Measurements from ENCODE around the gene WDR5.

DNA sequence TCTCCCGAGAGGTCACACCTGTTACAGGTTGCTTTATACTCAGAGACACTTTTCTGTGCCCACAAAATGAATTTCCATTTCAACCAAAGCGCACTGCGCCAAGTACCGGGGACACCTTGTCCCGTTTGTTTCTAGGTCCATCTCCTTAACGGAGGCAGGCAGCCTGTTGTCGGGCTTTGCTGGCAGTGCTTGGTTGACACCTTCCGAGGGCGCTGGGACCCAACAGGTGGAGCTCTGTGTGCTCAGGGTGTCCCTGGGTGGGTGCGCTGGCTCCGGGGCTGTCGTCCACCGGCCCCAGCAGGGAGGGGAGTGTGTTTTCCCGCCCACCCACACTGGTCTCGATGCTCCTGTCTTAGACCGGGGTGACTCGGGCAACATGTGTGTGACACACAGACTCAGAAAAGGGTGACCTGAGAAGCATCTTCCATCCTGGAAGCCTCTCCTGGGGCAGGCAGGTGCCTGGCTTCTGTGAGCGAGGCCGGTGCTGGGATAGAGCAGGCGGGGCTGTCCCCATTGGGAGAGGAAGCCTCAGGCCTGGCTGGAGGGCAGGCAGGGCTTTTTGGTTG lies 20.0 kb downstream of the WDR5 start:
- TF ChIP-seq, protein P1, sequence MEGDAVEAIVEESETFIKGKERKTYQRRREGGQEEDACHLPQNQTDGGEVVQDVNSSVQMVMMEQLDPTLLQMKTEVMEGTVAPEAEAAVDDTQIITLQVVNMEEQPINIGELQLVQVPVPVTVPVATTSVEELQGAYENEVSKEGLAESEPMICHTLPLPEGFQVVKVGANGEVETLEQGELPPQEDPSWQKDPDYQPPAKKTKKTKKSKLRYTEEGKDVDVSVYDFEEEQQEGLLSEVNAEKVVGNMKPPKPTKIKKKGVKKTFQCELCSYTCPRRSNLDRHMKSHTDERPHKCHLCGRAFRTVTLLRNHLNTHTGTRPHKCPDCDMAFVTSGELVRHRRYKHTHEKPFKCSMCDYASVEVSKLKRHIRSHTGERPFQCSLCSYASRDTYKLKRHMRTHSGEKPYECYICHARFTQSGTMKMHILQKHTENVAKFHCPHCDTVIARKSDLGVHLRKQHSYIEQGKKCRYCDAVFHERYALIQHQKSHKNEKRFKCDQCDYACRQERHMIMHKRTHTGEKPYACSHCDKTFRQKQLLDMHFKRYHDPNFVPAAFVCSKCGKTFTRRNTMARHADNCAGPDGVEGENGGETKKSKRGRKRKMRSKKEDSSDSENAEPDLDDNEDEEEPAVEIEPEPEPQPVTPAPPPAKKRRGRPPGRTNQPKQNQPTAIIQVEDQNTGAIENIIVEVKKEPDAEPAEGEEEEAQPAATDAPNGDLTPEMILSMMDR (IDR thresholded peaks at IDR 0.05) = no peak
- no peak for TF ChIP-seq POLR2A (IDR thresholded peaks at IDR 0.05)
- TF ChIP-seq EP300 (IDR thresholded peaks at IDR 0.05) = no peak
